Upper lobe of left lung (tissue), 6 donors: ENCODE measurements around the gene NOS1AP. TPM values are rescaled to one million over a fixed set of nuclear protein-coding genes. Genes with fewer than 3 reads are reported as not detected.

ENCODE experiments used
- ATAC-seq, 2 donors: fragments of 200-7000 bp; cut with Tn5 transposase; one replicate each; pipeline ENCODE4 v1.9.1; 2022; ENCODE audit warnings: mild to moderate bottlenecking in 2 of 2, moderate library complexity in 2 of 2; ENCODE audit not compliant: low FRiP score in 2 of 2
- DNase-seq, 2 donors: peaks; one replicate each; pipeline ENCODE4 v3.0.0-alpha.2; 2019 to 2020
- H3K27ac ChIP-seq, 4 donors: fragments of 200-600 bp; sonication (generic); one replicate each; pipeline ENCODE4 v1.5.1; 2016 to 2019
- H3K27me3 ChIP-seq, 4 donors: fragments of 200-600 bp; sonication (generic); one replicate each; pipeline ENCODE4 v1.5.1; 2017 to 2019
- H3K36me3 ChIP-seq, 4 donors: fragments of 200-600 bp; sonication (generic); one replicate each; pipeline ENCODE4 v1.5.1; 2016 to 2019
- H3K4me1 ChIP-seq, 4 donors: fragments of 200-600 bp; sonication (generic); one replicate each; pipeline ENCODE4 v1.5.1; 2018 to 2019
- H3K4me3 ChIP-seq, 4 donors: fragments of 200-600 bp; sonication (generic); one replicate each; pipeline ENCODE4 v1.5.1; 2017 to 2019; ENCODE audit warnings: mild to moderate bottlenecking in 2 of 4, moderate library complexity in 1 of 4
- H3K9me3 ChIP-seq, 4 donors: fragments of 200-600 bp; sonication (generic); one replicate each; pipeline ENCODE4 v1.5.1; 2018 to 2019
- EP300 ChIP-seq, 4 donors: sonication (generic); formaldehyde crosslinking; IDR thresholded peaks; one replicate each; pipeline ENCODE4 v1.5.1; 2017; ENCODE audit warnings: antibody characterized with exemption in 4 of 4, control low read depth in 2 of 4
- POLR2A ChIP-seq, 4 donors: fragments of 450-650 bp; IDR thresholded peaks; one replicate each; pipeline ENCODE4 v1.5.1; 2016 to 2017; ENCODE audit warnings: antibody characterized with exemption in 4 of 4, mild to moderate bottlenecking in 2 of 4
- POLR2AphosphoS5 ChIP-seq, 2 donors: sonication (generic); formaldehyde crosslinking; IDR thresholded peaks; one replicate each; pipeline ENCODE4 v1.5.1; 2017; ENCODE audit warnings: antibody characterized with exemption in 2 of 2
- WGBS, 2 donors: methylation state at CpG; one replicate each; pipeline ENCODE4 v1.1.5; 2017 to 2018; 5-methylcytosine and 5-hydroxymethylcytosine counted together
- total RNA-seq, 6 donors: library from RNA; depleted of rRNA in 4 of 6; stranded (reverse); fragments of >200 nt in 4 of 6; gene quantifications; one replicate each; pipeline versions ENCODE4 v1.1.0 to v1.2.1, GENCODE V29; 2016 to 2021
- TF ChIP-seq, protein P1 (sequence below), 6 experiments: fragments of 450-650 bp in 4 of 6; fragments of 200-600 bp in 2 of 6; sonication (generic) in 2 of 6; IDR thresholded peaks; one replicate each; pipeline ENCODE4 v1.5.1; 2016 to 2019; ENCODE audit warnings: antibody characterized with exemption in 6 of 6
- donor health status: DM: no; HTN: no; CAD: no; lungs with moderate emphysema.
- donor health status: DM: no; HTN: yes; CAD: no; lungs with severe emphysema.

NOS1AP gene
- total RNA-seq, 6 donors from 2014 or later: 5.3 to 16.4 (median 6.5) TPM

DNA sequence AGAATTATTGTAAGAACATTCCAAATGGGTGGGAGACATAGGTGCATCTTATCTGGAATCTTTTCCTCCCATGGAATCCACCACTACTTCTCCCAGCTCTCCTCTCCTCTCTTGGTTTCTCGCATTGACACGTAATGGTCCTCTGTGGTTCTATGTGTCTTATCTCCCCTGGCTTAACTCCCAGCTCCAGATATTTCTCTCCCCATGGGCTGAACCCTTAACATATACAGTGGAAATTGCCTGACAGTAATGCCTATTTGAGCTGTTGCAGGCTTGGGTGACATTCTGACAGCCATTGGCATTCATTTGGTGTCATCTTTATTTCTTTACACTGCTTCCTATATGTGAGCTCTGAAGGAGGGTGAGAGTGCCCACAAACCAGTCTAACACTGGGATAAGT, 188.9 kb downstream of the NOS1AP start:
- no peak for ATAC-seq
- TF ChIP-seq POLR2A (IDR thresholded peaks at IDR 0.05) (no peak), POLR2AphosphoS5 (IDR thresholded peaks at IDR 0.05) (no peak), EP300 (IDR thresholded peaks at IDR 0.05) (no peak)
- TF ChIP-seq, protein P1, sequence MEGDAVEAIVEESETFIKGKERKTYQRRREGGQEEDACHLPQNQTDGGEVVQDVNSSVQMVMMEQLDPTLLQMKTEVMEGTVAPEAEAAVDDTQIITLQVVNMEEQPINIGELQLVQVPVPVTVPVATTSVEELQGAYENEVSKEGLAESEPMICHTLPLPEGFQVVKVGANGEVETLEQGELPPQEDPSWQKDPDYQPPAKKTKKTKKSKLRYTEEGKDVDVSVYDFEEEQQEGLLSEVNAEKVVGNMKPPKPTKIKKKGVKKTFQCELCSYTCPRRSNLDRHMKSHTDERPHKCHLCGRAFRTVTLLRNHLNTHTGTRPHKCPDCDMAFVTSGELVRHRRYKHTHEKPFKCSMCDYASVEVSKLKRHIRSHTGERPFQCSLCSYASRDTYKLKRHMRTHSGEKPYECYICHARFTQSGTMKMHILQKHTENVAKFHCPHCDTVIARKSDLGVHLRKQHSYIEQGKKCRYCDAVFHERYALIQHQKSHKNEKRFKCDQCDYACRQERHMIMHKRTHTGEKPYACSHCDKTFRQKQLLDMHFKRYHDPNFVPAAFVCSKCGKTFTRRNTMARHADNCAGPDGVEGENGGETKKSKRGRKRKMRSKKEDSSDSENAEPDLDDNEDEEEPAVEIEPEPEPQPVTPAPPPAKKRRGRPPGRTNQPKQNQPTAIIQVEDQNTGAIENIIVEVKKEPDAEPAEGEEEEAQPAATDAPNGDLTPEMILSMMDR (IDR thresholded peaks at IDR 0.05): no peak
- H3K9me3 ChIP-seq: no peaks in the 10 kb centered on the region
- no peak overlapping the region for H3K4me3 ChIP-seq
- H3K27ac ChIP-seq: no peak overlapping the region
- no peaks in the 10 kb centered on the region for H3K27me3 ChIP-seq
- no peaks in the 10 kb centered on the region for H3K4me1 ChIP-seq
- WGBS, 2 donors: 89 to 93% methylated on average over 2 of the region's 2 CpGs
- no peaks in the 10 kb centered on the region for H3K36me3 ChIP-seq
- DNase-seq: no peak

DNA sequence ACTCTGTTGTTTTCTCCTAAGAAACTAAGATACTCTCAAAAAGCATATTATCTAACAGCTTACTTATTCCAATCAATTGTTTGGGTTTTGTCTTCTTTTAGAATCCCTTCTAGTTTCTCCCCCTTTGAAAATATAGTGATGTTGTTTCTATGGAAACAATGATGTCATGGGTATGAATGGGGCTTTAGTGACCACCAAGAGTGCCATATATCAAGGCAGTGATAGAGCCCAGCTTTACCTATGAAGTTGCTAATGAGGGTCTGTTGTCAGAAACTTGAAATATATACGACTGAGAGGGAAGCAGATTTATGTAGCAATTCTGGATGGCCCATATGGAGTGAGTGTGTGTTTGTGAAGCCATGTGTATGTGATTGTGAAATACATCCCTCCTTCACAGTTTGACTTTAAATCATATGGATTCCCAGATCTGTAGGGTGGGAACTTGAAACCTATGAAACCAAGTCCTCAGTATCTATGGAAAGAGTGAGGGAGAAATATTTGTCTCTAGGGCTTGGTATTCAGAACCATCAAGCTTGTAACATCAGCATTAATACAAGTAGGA, 190.5 kb downstream of the NOS1AP start:
- DNase-seq (no peak), ATAC-seq (no peak)
- Histone ChIP-seq H3K9me3 (no peaks in the 10 kb centered on the region), H3K27me3 (no peaks in the 10 kb centered on the region), H3K4me1 (no peaks in the 10 kb centered on the region), H3K36me3 (no peaks in the 10 kb centered on the region), H3K4me3 (no peak overlapping the region), H3K27ac (no peak overlapping the region)
- 56 to 59% methylated on average over 1 of the region's 1 CpG for WGBS, 2 donors
- TF ChIP-seq POLR2AphosphoS5 (IDR thresholded peaks at IDR 0.05): no peak
- TF ChIP-seq POLR2A (IDR thresholded peaks at IDR 0.05): no peak
- TF ChIP-seq, protein P1 (IDR thresholded peaks at IDR 0.05): no peak
- TF ChIP-seq EP300 (IDR thresholded peaks at IDR 0.05): no peak

DNA sequence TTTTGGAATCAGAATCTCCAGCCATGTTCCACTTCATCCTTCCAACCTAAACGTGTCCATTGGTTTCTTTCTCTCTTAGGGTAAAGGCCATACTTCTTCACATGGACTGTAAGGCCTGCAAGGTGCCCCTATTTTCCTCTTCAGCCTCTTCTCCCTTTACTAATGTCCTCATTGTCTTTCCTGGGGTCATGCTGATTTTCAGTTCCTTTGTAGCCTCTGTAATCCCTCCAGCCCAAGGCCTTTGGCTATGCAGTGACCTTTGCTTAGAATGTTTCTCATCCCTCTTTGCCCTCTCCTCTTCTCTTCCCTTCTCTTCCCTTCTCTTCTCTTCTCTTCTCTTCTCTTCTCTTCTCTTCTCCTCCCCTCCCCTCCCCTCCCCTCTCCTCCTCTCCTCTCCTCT, 194.6 kb downstream of the NOS1AP start:
- ATAC-seq: no peak

GRCh38 chr1:162265983-162266382, 196.5 kb downstream of the NOS1AP start:
- H3K9me3 ChIP-seq: no peaks in the 10 kb centered on the region
- DNase-seq: no peak
- TF ChIP-seq, protein P1 (IDR thresholded peaks at IDR 0.05): no peak
- TF ChIP-seq EP300 (IDR thresholded peaks at IDR 0.05) (no peak), POLR2A (IDR thresholded peaks at IDR 0.05) (no peak), POLR2AphosphoS5 (IDR thresholded peaks at IDR 0.05) (no peak)
- H3K36me3 ChIP-seq: no peaks in the 10 kb centered on the region
- WGBS, 2 donors: 95% methylated on average over 4 of the region's 4 CpGs
- ATAC-seq: no peak
- no peak overlapping the region for H3K4me3 ChIP-seq
- H3K4me1 ChIP-seq: no peaks in the 10 kb centered on the region
- H3K27ac ChIP-seq: no peak overlapping the region
- H3K27me3 ChIP-seq: no peaks in the 10 kb centered on the region

More for the DNA sequence above, 194.6 kb downstream of the NOS1AP start:
- no peaks in the 10 kb centered on the region for H3K9me3 ChIP-seq
- no peaks in the 10 kb centered on the region for H3K36me3 ChIP-seq
- no peaks in the 10 kb centered on the region for H3K4me1 ChIP-seq
- TF ChIP-seq POLR2A (IDR thresholded peaks at IDR 0.05): no peak
- TF ChIP-seq EP300 (IDR thresholded peaks at IDR 0.05): no peak
- WGBS, 2 donors: 73 to 75% methylated on average over 1 of the region's 1 CpG
- DNase-seq: no peak
- H3K27me3 ChIP-seq: no peaks in the 10 kb centered on the region
- H3K27ac ChIP-seq: no peak overlapping the region
- no peak overlapping the region for H3K4me3 ChIP-seq

DNA sequence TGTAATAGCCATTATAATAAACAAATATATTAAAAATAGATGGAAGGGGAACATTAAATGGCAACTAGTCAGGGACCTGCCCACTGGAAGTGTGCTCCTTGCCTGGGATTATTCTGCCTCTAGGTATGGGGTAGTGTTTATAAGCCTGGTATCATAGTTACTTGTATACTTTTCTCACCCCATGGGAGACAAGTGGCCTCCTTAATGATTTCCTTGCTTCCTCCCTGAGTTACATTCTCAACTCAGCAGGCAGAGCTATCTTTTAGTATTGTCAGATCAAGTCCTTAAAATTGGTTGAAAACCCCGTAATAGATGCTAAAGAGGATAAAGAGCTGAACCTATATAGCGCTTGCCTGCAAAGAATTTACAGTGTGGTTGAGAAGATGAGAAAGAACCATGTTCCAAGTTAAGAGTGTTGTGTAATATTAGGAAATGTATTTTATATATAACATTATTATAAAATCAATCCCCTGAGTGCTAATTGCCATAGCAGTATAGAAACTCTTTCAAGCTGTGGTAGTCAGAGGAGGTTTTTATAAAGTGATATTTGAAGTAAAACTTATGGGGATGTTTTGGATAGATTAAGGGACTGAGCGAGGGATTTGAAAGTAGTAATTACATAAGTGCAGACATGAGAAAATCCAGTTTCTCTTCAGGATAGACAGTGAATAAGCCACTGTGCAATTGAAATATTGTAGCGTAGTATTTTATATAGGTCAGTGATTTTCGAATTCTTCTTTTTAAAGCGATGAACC, 200.7 kb downstream of the NOS1AP start:
- WGBS, 2 donors: 83 to 91% methylated on average over 6 of the region's 6 CpGs
- no peak overlapping the region for H3K27ac ChIP-seq
- H3K4me1 ChIP-seq: no peaks in the 10 kb centered on the region
- no peaks in the 10 kb centered on the region for H3K27me3 ChIP-seq
- no peak for DNase-seq
- no peaks in the 10 kb centered on the region for H3K9me3 ChIP-seq
- H3K36me3 ChIP-seq: no peaks in the 10 kb centered on the region
- ATAC-seq: no peak
- no peak overlapping the region for H3K4me3 ChIP-seq
- TF ChIP-seq POLR2AphosphoS5 (IDR thresholded peaks at IDR 0.05) (no peak), POLR2A (IDR thresholded peaks at IDR 0.05) (no peak), EP300 (IDR thresholded peaks at IDR 0.05) (no peak)
- TF ChIP-seq, protein P1 (IDR thresholded peaks at IDR 0.05): no peak
